Mesenchymal stem cell (in vitro differentiated cells and primary cell): ENCODE data around the gene CMTM7.
A peak's percentile ranks its signal among the peaks of the same experiment; 100 is the strongest.

Experiments
- DNase-seq: peaks from one replicate; pipeline ENCODE4 v3.0.0-alpha.2; 2013
- H2AFZ ChIP-seq: one replicate; pipeline ENCODE4 v1.6.1; 2013; ENCODE audit warnings: low read depth, mild to moderate bottlenecking, control low read depth, inconsistent platforms, low read length, moderate library complexity
- H2AK5ac ChIP-seq: 2 replicates; pipeline ENCODE4 v1.6.1; 2013; ENCODE audit warnings: low read length, moderate library complexity, mild to moderate bottlenecking, inconsistent platforms; ENCODE audit not compliant: severe bottlenecking
- H2BK120ac ChIP-seq: one replicate; pipeline ENCODE4 v1.6.1; 2013; ENCODE audit warnings: low read depth, mild to moderate bottlenecking, inconsistent platforms, low read length, moderate library complexity
- H2BK12ac ChIP-seq, 2 experiments: one replicate each; pipeline ENCODE4 v1.6.1; 2013; ENCODE audit warnings: inconsistent platforms in 2 of 2, low read length in 2 of 2, mild to moderate bottlenecking in 2 of 2, moderate library complexity in 2 of 2, control low read depth in 1 of 2
- H2BK15ac ChIP-seq: one replicate; pipeline ENCODE4 v1.6.1; 2013; ENCODE audit warnings: mild to moderate bottlenecking, low read depth, inconsistent platforms; ENCODE audit not compliant: poor library complexity, severe bottlenecking
- H2BK5ac ChIP-seq: 2 replicates; pipeline ENCODE4 v1.6.1; 2013; ENCODE audit warnings: low read depth, mild to moderate bottlenecking, low read length, control low read depth, inconsistent platforms; ENCODE audit not compliant: poor library complexity, severe bottlenecking
- H3K14ac ChIP-seq, 2 experiments: one replicate each; pipeline ENCODE4 v1.6.1; 2013; ENCODE audit warnings: inconsistent platforms in 2 of 2, low read length in 2 of 2, control low read depth in 1 of 2, mild to moderate bottlenecking in 1 of 2, moderate library complexity in 1 of 2
- H3K18ac ChIP-seq, 2 experiments: one replicate each; pipeline ENCODE4 v1.6.1; 2013; ENCODE audit warnings: inconsistent platforms in 2 of 2, low read length in 2 of 2, control low read depth in 1 of 2, low read depth in 1 of 2, mild to moderate bottlenecking in 1 of 2
- H3K23ac ChIP-seq, 2 experiments: one replicate each; pipeline ENCODE4 v1.6.1; 2013; ENCODE audit warnings: inconsistent platforms in 2 of 2, low read length in 2 of 2, mild to moderate bottlenecking in 2 of 2, moderate library complexity in 2 of 2, control low read depth in 1 of 2
- H3K27ac ChIP-seq: 2 replicates; pipeline ENCODE4 v1.5.1; 2013; ENCODE audit warnings: mild to moderate bottlenecking, moderate library complexity, low read length, control low read depth, inconsistent platforms; ENCODE audit not compliant: poor library complexity, severe bottlenecking
- H3K27me3 ChIP-seq, 2 experiments: 2 replicates each; pipeline versions ENCODE4 v1.6.1 to v1.7.0; 2013; ENCODE audit warnings: low read length in 2 of 2, mild to moderate bottlenecking in 2 of 2, moderate library complexity in 2 of 2, control low read depth in 1 of 2, inconsistent platforms in 1 of 2; ENCODE audit not compliant: control insufficient read depth in 1 of 2, insufficient read depth in 1 of 2
- H3K36me3 ChIP-seq, 2 experiments: 2 replicates each; pipeline versions ENCODE4 v1.6.1 to v1.7.0; 2013; ENCODE audit warnings: low read length in 2 of 2, control low read depth in 1 of 2, inconsistent platforms in 1 of 2, low read depth in 1 of 2, mild to moderate bottlenecking in 1 of 2; ENCODE audit not compliant: insufficient read depth in 2 of 2, control insufficient read depth in 1 of 2
- H3K4ac ChIP-seq, 2 experiments: one replicate each; pipeline ENCODE4 v1.6.1; 2013; ENCODE audit warnings: inconsistent platforms in 2 of 2, low read length in 2 of 2, mild to moderate bottlenecking in 2 of 2, moderate library complexity in 2 of 2, control low read depth in 1 of 2, low read depth in 1 of 2
- H3K4me1 ChIP-seq: 2 replicates; pipeline ENCODE4 v1.6.1; 2013; ENCODE audit warnings: low read depth, low read length, control low read depth; ENCODE audit not compliant: control insufficient read depth, insufficient read depth
- H3K4me2 ChIP-seq: 2 replicates; pipeline ENCODE4 v1.6.1; 2013; ENCODE audit warnings: low read length, mild to moderate bottlenecking, inconsistent platforms; ENCODE audit not compliant: poor library complexity, severe bottlenecking
- H3K4me3 ChIP-seq, 2 experiments: 2 replicates each; pipeline versions ENCODE4 v1.5.1 to v1.7.0; 2013; ENCODE audit warnings: low read length in 2 of 2, mild to moderate bottlenecking in 2 of 2, control low read depth in 1 of 2, low read depth in 1 of 2; ENCODE audit not compliant: insufficient read depth in 1 of 2
- H3K79me1 ChIP-seq: replicated peaks from 2 replicates; pipeline ENCODE4 v1.6.1; 2013; ENCODE audit warnings: mild to moderate bottlenecking, control low read depth, low read length, inconsistent platforms; ENCODE audit not compliant: poor library complexity, severe bottlenecking
- H3K9ac ChIP-seq: 2 replicates; pipeline ENCODE4 v1.7.0; 2013; ENCODE audit warnings: mild to moderate bottlenecking, low read length, moderate library complexity
- H3K9me3 ChIP-seq: 2 replicates; pipeline ENCODE4 v1.7.0; 2013; ENCODE audit warnings: mild to moderate bottlenecking, low read length; ENCODE audit not compliant: control insufficient read depth
- H4K8ac ChIP-seq: one replicate; pipeline ENCODE4 v1.6.1; 2013; ENCODE audit warnings: inconsistent platforms, mild to moderate bottlenecking, low read length, moderate library complexity
- H4K91ac ChIP-seq: one replicate; pipeline ENCODE4 v1.6.1; 2013; ENCODE audit warnings: mild to moderate bottlenecking, low read length, inconsistent platforms
- WGBS: methylation state at CpG from one replicate; pipeline ENCODE4 v1.1.7; 2013; ENCODE audit warnings: mixed read lengths; 5-methylcytosine and 5-hydroxymethylcytosine counted together

Gene CMTM7

DNA sequence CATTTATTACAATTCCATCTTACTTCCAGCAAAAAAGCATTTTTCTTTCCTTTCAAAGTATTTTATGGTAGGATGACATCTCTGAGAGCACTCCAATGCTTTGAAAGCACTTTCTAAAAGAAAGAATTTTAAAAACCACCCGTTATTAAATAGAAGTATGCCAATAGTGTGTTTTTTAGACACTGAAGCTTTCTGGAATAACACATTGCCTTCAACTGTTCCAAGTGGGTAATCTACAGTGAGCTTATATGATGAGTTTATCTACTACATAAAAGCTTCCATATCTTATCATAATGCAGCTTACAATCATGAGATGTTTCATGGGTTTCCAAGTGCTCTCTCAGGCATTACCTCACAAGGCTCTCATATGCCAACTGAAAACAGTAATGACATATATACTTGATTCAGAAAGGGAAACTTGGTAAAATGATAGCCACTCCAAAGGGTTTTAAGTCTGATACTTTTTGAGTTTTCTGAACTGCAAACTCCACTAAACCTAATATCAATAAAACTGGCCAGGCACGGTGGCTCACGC is 96.9 kb downstream of the CMTM7 start:
- Histone ChIP-seq H3K9me3 (no peaks in the 10 kb centered on the region), H2AK5ac (no peak overlapping the region), H2BK5ac (no peak overlapping the region), H3K4me1 (peaks cover 2% of the 10 kb centered on the region), H2BK120ac (no peak overlapping the region), H3K18ac (no peak overlapping the region), H2BK12ac (no peak overlapping the region), H3K36me3 (peaks cover 4 to 49% of the 10 kb centered on the region in 2 experiments), H3K27me3 (no peaks in the 10 kb centered on the region), H3K23ac (no peak overlapping the region), H3K4me3 (no peak overlapping the region), H3K79me1 (peaks cover 9% of the 10 kb centered on the region), H4K8ac (no peak overlapping the region), H4K91ac (no peak overlapping the region), H3K9ac (no peak overlapping the region), H3K27ac (no peak overlapping the region), H2BK15ac (no peak overlapping the region), H3K4me2 (no peak overlapping the region), H3K14ac (no peak overlapping the region), H2AFZ (no peak overlapping the region), H3K4ac (no peak overlapping the region)
- no peak for DNase-seq
- WGBS, result 100% methylated on average over 2 of the region's 3 CpGs

- 61% methylated on average over 2 of the region's 3 CpGs for WGBS
- Histone ChIP-seq H3K23ac (no peak overlapping the region), H2AFZ (no peak overlapping the region), H3K27me3 (no peaks in the 10 kb centered on the region), H3K14ac (no peak overlapping the region), H4K91ac (no peak overlapping the region), H3K18ac (no peak overlapping the region), H3K36me3 (peaks cover 0 to 20% of the 10 kb centered on the region in 2 experiments), H2AK5ac (no peak overlapping the region), H3K27ac (no peak overlapping the region), H3K4me3 (no peak overlapping the region), H2BK12ac (no peak overlapping the region), H3K9me3 (no peaks in the 10 kb centered on the region), H3K4me2 (no peak overlapping the region), H3K79me1 (peaks cover 13% of the 10 kb centered on the region), H3K4ac (no peak overlapping the region), H3K4me1 (peaks cover 2% of the 10 kb centered on the region), H4K8ac (no peak overlapping the region), H3K9ac (no peak overlapping the region), H2BK5ac (no peak overlapping the region), H2BK15ac (no peak overlapping the region), H2BK120ac (no peak overlapping the region)
- peak; percentile 43 for DNase-seq
These were observed 101.2 kb downstream of the CMTM7 start for GRCh38 chr3:32492684-32493436.

DNA sequence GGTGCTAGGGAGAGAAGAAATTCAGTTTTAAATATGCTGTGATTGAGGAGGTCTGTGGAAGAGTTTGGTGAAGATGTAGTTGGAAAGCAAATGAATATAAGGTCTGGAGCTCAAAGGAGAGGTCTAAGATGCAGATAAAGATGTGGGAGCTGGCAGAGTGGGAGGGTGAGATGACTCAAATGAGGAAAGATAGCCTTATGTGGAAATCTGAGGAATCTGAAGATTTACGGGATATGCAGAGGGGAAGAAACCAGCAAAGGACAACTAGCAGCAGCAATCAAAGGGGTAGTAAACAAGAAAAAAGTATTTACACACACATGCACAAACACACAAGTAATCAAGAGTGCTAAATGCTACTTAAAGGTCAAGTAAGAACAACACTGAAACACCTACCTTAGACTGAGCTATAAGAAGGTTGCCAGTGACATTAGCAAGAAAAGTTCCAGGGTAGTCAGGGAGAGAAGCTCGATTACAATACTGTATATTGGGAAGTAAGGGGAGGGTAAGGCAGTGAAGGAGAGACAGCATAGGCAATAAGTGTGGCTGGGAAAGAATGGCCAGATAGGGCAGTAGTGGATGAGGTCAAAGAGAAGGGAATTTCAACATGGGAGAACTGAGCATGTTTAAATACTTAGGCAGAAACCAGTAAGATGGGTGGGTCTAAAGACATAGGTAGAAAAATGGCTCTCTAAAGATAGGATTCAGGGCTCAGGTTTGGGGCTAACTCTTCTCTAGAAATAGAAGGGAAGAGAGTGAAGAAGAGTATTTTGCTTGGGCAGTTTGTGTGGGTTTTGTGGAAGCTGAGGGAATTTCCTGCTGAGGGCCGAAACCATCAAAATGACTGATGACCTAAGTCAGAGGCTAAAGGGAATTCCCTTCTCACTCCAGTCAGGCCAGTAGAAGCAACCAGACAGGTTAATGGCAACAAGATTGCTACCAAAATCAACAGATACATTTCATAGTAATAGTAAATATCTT is 102.1 kb downstream of the CMTM7 start:
- Histone ChIP-seq H3K4me3 (no peak overlapping the region), H3K27ac (no peak overlapping the region), H4K91ac (no peak overlapping the region), H2AFZ (no peak overlapping the region), H2BK15ac (no peak overlapping the region), H3K4me2 (no peak overlapping the region), H2BK5ac (no peak overlapping the region), H3K23ac (no peak overlapping the region), H3K79me1 (peaks cover 13% of the 10 kb centered on the region), H4K8ac (no peak overlapping the region), H3K36me3 (peaks cover 0 to 16% of the 10 kb centered on the region in 2 experiments), H2AK5ac (no peak overlapping the region), H3K27me3 (no peaks in the 10 kb centered on the region), H3K4ac (no peak overlapping the region), H3K9me3 (no peaks in the 10 kb centered on the region), H3K18ac (no peak overlapping the region), H3K4me1 (peaks cover 2% of the 10 kb centered on the region), H2BK12ac (no peak overlapping the region), H3K14ac (no peak overlapping the region), H2BK120ac (no peak overlapping the region), H3K9ac (no peak overlapping the region)
- WGBS, result 65% methylated on average over 2 of the region's 3 CpGs
- peak; percentile 76 for DNase-seq

DNA sequence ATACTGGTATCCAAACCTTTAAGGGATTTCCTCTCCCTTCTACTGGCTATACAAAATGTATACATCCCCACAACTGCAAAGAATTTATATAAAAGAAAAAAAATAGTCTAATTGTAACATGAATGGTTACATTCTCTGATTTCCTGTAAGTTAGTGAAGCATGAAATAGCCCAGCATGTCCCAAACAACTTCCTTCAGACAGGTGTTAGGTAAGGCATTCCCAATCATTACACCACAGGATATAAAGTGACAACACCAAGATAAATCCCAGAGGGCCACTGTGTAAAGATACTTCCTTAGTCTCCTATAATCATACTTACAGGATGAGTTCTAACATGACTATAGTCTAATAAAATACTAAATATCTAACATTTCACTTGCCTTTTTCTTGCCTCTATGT is 103.4 kb downstream of the CMTM7 start:
- DNase-seq, result no peak
- Histone ChIP-seq H3K9ac (no peak overlapping the region), H3K4me1 (peaks cover 2% of the 10 kb centered on the region), H2BK5ac (no peak overlapping the region), H3K4ac (no peak overlapping the region), H3K23ac (no peak overlapping the region), H4K8ac (no peak overlapping the region), H3K27ac (no peak overlapping the region), H3K36me3 (peaks cover 0 to 23% of the 10 kb centered on the region in 2 experiments), H2BK12ac (no peak overlapping the region), H2BK15ac (no peak overlapping the region), H3K4me3 (no peak overlapping the region), H3K14ac (no peak overlapping the region), H4K91ac (no peak overlapping the region), H3K27me3 (no peaks in the 10 kb centered on the region), H3K79me1 (peaks cover 15% of the 10 kb centered on the region), H3K9me3 (no peaks in the 10 kb centered on the region), H3K18ac (no peak overlapping the region), H3K4me2 (no peak overlapping the region), H2BK120ac (no peak overlapping the region), H2AK5ac (no peak overlapping the region), H2AFZ (no peak overlapping the region)
